HG03139 (cell line): ENCODE results near the gene NT5C1A.

Source experiments
- ATAC-seq: cut with Tn5 transposase; IDR thresholded peaks from one replicate; pipeline ENCODE4 v1.9.1; 2021; ENCODE audit not compliant: unreplicated experiment

NT5C1A gene

DNA sequence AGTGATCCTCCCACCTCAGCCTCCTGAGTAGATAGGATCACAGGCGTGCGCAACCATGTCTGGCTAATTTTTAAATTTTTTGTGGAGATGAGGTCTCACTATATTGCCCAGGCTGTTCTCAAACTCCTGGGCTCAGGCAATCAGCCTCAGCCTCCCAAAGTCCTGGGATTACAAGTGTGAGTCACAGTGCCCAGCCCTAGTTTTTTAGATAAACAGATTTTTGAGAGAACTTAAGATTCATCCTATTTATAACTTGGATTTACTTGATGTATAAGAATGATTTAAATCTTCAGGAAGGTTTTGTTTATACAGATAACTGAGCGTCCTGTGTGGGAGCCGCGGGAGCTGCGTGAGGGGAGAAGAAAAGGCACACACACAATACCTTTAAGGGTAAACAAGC, 58.7 kb downstream of the NT5C1A start:
- no peak for ATAC-seq

DNA sequence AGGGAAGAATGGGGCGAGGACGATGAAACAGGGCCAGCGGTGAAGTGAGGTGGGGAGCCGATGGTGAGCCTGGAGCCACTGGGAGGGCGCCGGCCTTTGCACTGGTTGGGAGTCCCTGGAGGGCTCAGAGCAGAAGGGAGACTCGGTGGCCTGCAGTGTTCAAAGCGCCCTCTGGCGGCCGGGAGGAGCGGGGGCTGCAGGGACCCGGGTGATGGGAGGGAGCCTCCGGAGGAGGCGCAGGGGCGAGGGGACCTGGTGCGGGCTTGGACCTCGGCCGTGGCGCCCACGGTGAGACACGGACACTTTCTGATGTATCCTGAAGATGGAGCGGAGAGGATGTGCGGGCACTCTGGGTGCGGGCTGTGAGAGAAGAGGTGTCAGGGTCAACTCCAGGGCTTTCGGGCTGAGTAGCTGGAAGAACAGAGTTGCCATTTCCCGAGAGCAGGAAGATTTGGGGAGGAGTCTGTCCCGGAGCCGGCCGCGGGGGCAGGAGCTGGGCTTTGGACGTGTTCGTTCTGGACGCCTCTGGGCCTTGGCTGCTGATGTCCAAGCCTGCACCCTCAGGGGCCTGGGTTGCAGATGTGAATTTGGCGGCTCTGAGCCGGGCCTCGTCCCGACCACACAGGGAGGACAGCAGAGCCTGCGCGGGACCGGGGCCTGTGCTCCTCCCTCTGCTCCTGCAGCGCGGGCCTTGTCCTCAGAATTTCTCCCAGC, 62.1 kb downstream of the NT5C1A start:
- ATAC-seq: no peak
